ENCODE measurements around the gene HIP1.

Gene HIP1

GRCh38 chr7:75743455-75743859 is 4.7 kb upstream of the HIP1 start:
- no peak for DNase-seq (ENCODE audit: low read depth)
- no peak for TF ChIP-seq CTCF (IDR thresholded peaks at IDR 0.05; ENCODE audit: insufficient read depth, low read depth, low read length, missing control alignments)
- H3K4me3 ChIP-seq (ENCODE audit: low read depth, low read length) = no peak overlapping the region

GRCh38 chr7:75740846-75741497 is 2.2 kb upstream of the HIP1 start:
- H3K4me3 ChIP-seq (ENCODE audit: low read depth, low read length) = no peak overlapping the region
- no peak for TF ChIP-seq CTCF (IDR thresholded peaks at IDR 0.05; ENCODE audit: insufficient read depth, low read depth, low read length, missing control alignments)
- DNase-seq (ENCODE audit: low read depth) = peak; percentile 81

- no peak for TF ChIP-seq CTCF (IDR thresholded peaks at IDR 0.05; ENCODE audit: insufficient read depth, low read depth, low read length, missing control alignments)
- DNase-seq (ENCODE audit: low read depth) = peak; percentile 85
- peak overlapping the region; percentile 82 for H3K4me3 ChIP-seq (ENCODE audit: low read depth, low read length)
Observed at GRCh38 chr7:75739796-75740672, 1.3 kb upstream of the HIP1 start.

GRCh38 chr7:75738975-75739795 is 444 bp upstream of the HIP1 start:
- H3K4me3 ChIP-seq (ENCODE audit: low read depth, low read length) = peak overlapping the region; percentile 85
- no peak for TF ChIP-seq CTCF (IDR thresholded peaks at IDR 0.05; ENCODE audit: insufficient read depth, low read depth, low read length, missing control alignments)
- DNase-seq (ENCODE audit: low read depth) = peak; percentile 100

GRCh38 chr7:75737856-75738603 is 711 bp downstream of the HIP1 start:
- DNase-seq (ENCODE audit: low read depth) = peak; percentile 18
- peak overlapping the region; percentile 85 for H3K4me3 ChIP-seq (ENCODE audit: low read depth, low read length)
- TF ChIP-seq CTCF (IDR thresholded peaks at IDR 0.05; ENCODE audit: insufficient read depth, low read depth, low read length, missing control alignments) = no peak
